B cell (primary cell): ENCODE data around the gene MARCHF4. TPM values are rescaled to one million over a fixed set of nuclear protein-coding genes. Genes with fewer than 3 reads are reported as not detected.

Experiments
- ATAC-seq: fragments of 200-7000 bp; cut with Tn5 transposase; one replicate; pipeline ENCODE4 v1.10.0; 2021; ENCODE audit warnings: low read depth, mild to moderate bottlenecking, moderate number of reproducible peaks, moderate library complexity
- CTCF ChIA-PET: fragments of 350-600 bp; sonication (Branson Sonifier 250); formaldehyde crosslinking; loops from one replicate; lab custom pipeline; 2021; ENCODE audit warnings: antibody characterized with exemption, inconsistent platforms; lab: Charles Lee
- POLR2A ChIA-PET: fragments of 350-600 bp; sonication (Branson Sonifier 250); formaldehyde crosslinking; loops from one replicate; lab custom pipeline; 2021; ENCODE audit warnings: antibody characterized with exemption; lab: Charles Lee
- DNase-seq: peaks from one replicate; pipeline ENCODE4 v3.0.0; 2013
- H2AFZ ChIP-seq: 2 replicates; pipeline ENCODE4 v1.6.1; 2012; ENCODE audit warnings: mild to moderate bottlenecking, low read depth, low read length; ENCODE audit not compliant: insufficient read depth, poor library complexity, severe bottlenecking
- H3K27ac ChIP-seq, 2 donors: 1 replicate in 1 of 2; 2 replicates in 1 of 2; pipeline ENCODE4 v1.5.1; 2012 to 2013; ENCODE audit warnings: low read length in 2 of 2, mild to moderate bottlenecking in 2 of 2, moderate library complexity in 1 of 2
- H3K27me3 ChIP-seq, 4 experiments: fragments of 200-600 bp in 1 of 4; sonication (generic) in 1 of 4; replicated peaks in 1 of 4; 1 replicate in 2 of 4; 2 replicates in 2 of 4; pipeline versions ENCODE4 v1.6.1 to v1.7.0; 2013 to 2016; ENCODE audit warnings: low read length in 3 of 4, mild to moderate bottlenecking in 2 of 4, mixed read lengths in 1 of 4, moderate library complexity in 1 of 4; ENCODE audit not compliant: insufficient read depth in 4 of 4, control insufficient read depth in 3 of 4; ENCODE audit errors: control extremely low read depth in 1 of 4
- H3K36me3 ChIP-seq, 2 experiments: replicated peaks in 1 of 2; 1 replicate in 1 of 2; 2 replicates in 1 of 2; pipeline versions ENCODE4 v1.6.1 to v1.7.1; 2013; ENCODE audit warnings: low read length in 1 of 2; ENCODE audit not compliant: insufficient read depth in 2 of 2, control insufficient read depth in 1 of 2; ENCODE audit errors: control extremely low read depth in 1 of 2, extremely low read depth in 1 of 2
- H3K4me1 ChIP-seq, 2 donors: fragments of 200-600 bp in 1 of 2; sonication (generic) in 1 of 2; 1 replicate in 1 of 2; 2 replicates in 1 of 2; pipeline versions ENCODE4 v1.5.1 to v1.6.1; 2013 to 2017; ENCODE audit warnings: low read length in 2 of 2; ENCODE audit not compliant: control insufficient read depth in 2 of 2, insufficient read depth in 2 of 2
- H3K4me2 ChIP-seq: replicated peaks from 2 replicates; pipeline ENCODE3; 2012; ENCODE audit warnings: mild to moderate bottlenecking, low read depth, low read length; ENCODE audit not compliant: poor library complexity, severe bottlenecking
- H3K4me3 ChIP-seq, 5 experiments: fragments of 200-600 bp in 1 of 5; sonication (generic) in 1 of 5; 1 replicate in 3 of 5; 2 replicates in 2 of 5; pipeline versions ENCODE4 v1.5.1 to v1.7.0; 2011 to 2016; ENCODE audit warnings: low read length in 4 of 5, mild to moderate bottlenecking in 4 of 5, low read depth in 2 of 5, control low read depth in 1 of 5, moderate library complexity in 1 of 5; ENCODE audit not compliant: insufficient read depth in 1 of 5; ENCODE audit errors: control extremely low read depth in 1 of 5, extremely low read depth in 1 of 5
- H3K79me2 ChIP-seq: fragments of 200-600 bp; sonication (generic); one replicate; pipeline ENCODE4 v1.6.0; 2016; ENCODE audit warnings: low read length; ENCODE audit not compliant: control insufficient read depth, insufficient read depth
- H3K9ac ChIP-seq: fragments of 200-600 bp; sonication (generic); 2 replicates; pipeline ENCODE4 v1.6.1; 2017; ENCODE audit warnings: mild to moderate bottlenecking, low read length, moderate library complexity
- H3K9me3 ChIP-seq, 3 donors: one replicate each; pipeline versions ENCODE4 v1.6.1 to v1.7.1; 2013; ENCODE audit warnings: low read length in 2 of 3; ENCODE audit not compliant: control insufficient read depth in 2 of 3, insufficient read depth in 1 of 3; ENCODE audit errors: control extremely low read depth in 1 of 3
- H4K20me1 ChIP-seq: 2 replicates; pipeline ENCODE4 v1.6.0; 2012; ENCODE audit warnings: mild to moderate bottlenecking, low read length; ENCODE audit not compliant: insufficient read depth, control insufficient read depth, poor library complexity, severe bottlenecking
- H3K27ac Mint-ChIP-seq: one replicate; pipeline ENCODE4 v1.8.0; 2021; ENCODE audit warnings: mixed read lengths
- H3K27me3 Mint-ChIP-seq: one replicate; pipeline ENCODE4 v1.8.0; 2021; ENCODE audit warnings: mixed read lengths
- H3K4me1 Mint-ChIP-seq: one replicate; pipeline ENCODE4 v1.8.0; 2021; ENCODE audit warnings: mixed read lengths
- H3K4me3 Mint-ChIP-seq: one replicate; pipeline ENCODE4 v1.8.0; 2021; ENCODE audit warnings: mixed read lengths
- H3K9me3 Mint-ChIP-seq: one replicate; pipeline ENCODE4 v1.8.0; 2022; ENCODE audit warnings: mixed read lengths; ENCODE audit not compliant: insufficient read depth
- CTCF ChIP-seq: fragments of 200-600 bp; IDR thresholded peaks from one replicate; pipeline ENCODE4 v1.8.0; 2022; ENCODE audit warnings: antibody characterized with exemption, mild to moderate bottlenecking
- EZH2 ChIP-seq: IDR thresholded peaks from 2 replicates; pipeline ENCODE4 v1.6.1; 2012; ENCODE audit warnings: borderline replicate concordance, low read depth, mild to moderate bottlenecking, moderate library complexity, low read length; ENCODE audit not compliant: insufficient read depth, poor library complexity, severe bottlenecking
- WGBS: methylation state at CpG from one replicate; pipeline ENCODE4 v1.1.5; 2013; ENCODE audit warnings: missing lambda C conversion rate; ENCODE audit not compliant: insufficient coverage; 5-methylcytosine and 5-hydroxymethylcytosine counted together
- intact Hi-C: fragments of 100-400 bp; cut with micrococcal nuclease; formaldehyde crosslinking; loops from one replicate; pipeline ENCODE4 v1.10.0; 2022
- polyA plus RNA-seq: library from polyadenylated mRNA; depleted of rRNA; stranded (reverse); fragments of >200 nt; gene quantifications from 2 replicates; pipeline ENCODE4 v1.2.3, GENCODE V29; 2012
- total RNA-seq, 2 donors: library from RNA; stranded (reverse); fragments of 120-200 nt in 1 of 2; gene quantifications; 1 replicate in 1 of 2; 2 replicates in 1 of 2; pipeline versions ENCODE4 v1.2.3 to v1.2.4, GENCODE V29; 2013 to 2022

MARCHF4 gene
- total and polyA plus RNA-seq, 2 donors (not counting 1 experiment from before 2014, with no cell fraction given): not detected

DNA sequence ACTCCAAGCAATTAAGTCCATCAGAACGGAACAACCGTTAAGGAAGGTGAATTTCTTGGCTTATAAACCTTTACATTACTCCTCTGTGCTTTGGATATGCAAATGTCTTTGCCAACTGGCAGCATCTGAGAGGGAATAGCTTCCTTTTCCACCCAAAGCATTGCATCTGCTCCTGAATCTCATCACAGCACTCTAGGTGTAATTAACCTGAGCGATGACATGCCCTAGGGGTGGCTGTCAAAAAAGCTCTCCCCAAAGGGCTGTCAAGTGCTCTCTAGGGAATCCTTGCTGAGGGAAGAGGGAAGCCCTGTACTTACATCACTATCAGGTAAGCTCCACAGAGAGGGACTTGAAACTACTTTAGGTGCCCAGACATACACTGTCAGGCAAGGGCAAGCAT, 34.5 kb upstream of the MARCHF4 start:
- peaks cover 0 to 7% (median 2%) of the 10 kb centered on the region in 4 experiments for H3K27me3 ChIP-seq
- Mint-ChIP-seq H3K9me3 (no peaks in the 10 kb centered on the region), H3K4me1 (peaks cover 5% of the 10 kb centered on the region), H3K27me3 (peaks cover 21% of the 10 kb centered on the region), H3K27ac (no peak overlapping the region), H3K4me3 (no peak overlapping the region)
- TF ChIP-seq CTCF (no peak), EZH2 (no peak)
- H3K79me2 ChIP-seq: no peaks in the 10 kb centered on the region
- H3K9me3 ChIP-seq: no peaks in the 10 kb centered on the region
- ChIA-PET CTCF (no interaction called here), POLR2A (no interaction called here)
- intact Hi-C loops: no loop called here
- no peaks in the 10 kb centered on the region for H4K20me1 ChIP-seq
- H3K4me2 ChIP-seq: no peak overlapping the region
- H3K4me1 ChIP-seq: peaks cover 1 to 2% of the 10 kb centered on the region in 2 donors
- no peak overlapping the region for H3K4me3 ChIP-seq
- ATAC-seq (no peak), DNase-seq (no peak)
- no peak overlapping the region for H3K27ac ChIP-seq
- H3K36me3 ChIP-seq: no peaks in the 10 kb centered on the region
- no peak overlapping the region for H3K9ac ChIP-seq
- WGBS: 71% methylated on average over 1 of the region's 3 CpGs
- H2AFZ ChIP-seq: no peak overlapping the region

GRCh38 chr2:216405588-216405987, 33.3 kb upstream of the MARCHF4 start:
- H3K27ac Mint-ChIP-seq: no peak overlapping the region
- ChIA-PET CTCF (interaction anchor here (0.9 to 4.5 kb wide), 3 partner anchors 10 to 183 kb away, joined by 3 to 24 read pairs (median 18); no protein-coding TSS in a partner anchor), POLR2A (no interaction called here)
- H3K27me3 ChIP-seq: peaks cover 0 to 7% (median 2%) of the 10 kb centered on the region in 4 experiments
- peaks cover 24% of the 10 kb centered on the region for H3K27me3 Mint-ChIP-seq
- no peak overlapping the region for H3K4me2 ChIP-seq
- no peaks in the 10 kb centered on the region for H3K4me1 ChIP-seq
- H3K9me3 Mint-ChIP-seq: no peaks in the 10 kb centered on the region
- H3K4me1 Mint-ChIP-seq: peaks cover 2% of the 10 kb centered on the region
- no peaks in the 10 kb centered on the region for H4K20me1 ChIP-seq
- no peaks in the 10 kb centered on the region for H3K9me3 ChIP-seq
- no peaks in the 10 kb centered on the region for H3K79me2 ChIP-seq
- TF ChIP-seq CTCF (no peak), EZH2 (no peak)
- intact Hi-C loops: no loop called here
- 76% methylated on average over 7 of the region's 7 CpGs for WGBS
- no peak overlapping the region for H3K9ac ChIP-seq
- no peaks in the 10 kb centered on the region for H3K36me3 ChIP-seq
- H3K4me3 ChIP-seq: no peak overlapping the region
- H3K4me3 Mint-ChIP-seq: no peak overlapping the region
- ATAC-seq: no peak
- no peak overlapping the region for H2AFZ ChIP-seq
- H3K27ac ChIP-seq: no peak overlapping the region
- DNase-seq: no peak
